ENCODE results near the gene MED23.

Gene MED23

GRCh38 chr6:131627724-131628682 is at the start of gene MED23:
Gene MED23, minus strand, starts transcription at chr6:131628242. Its CDS starts 193 bp downstream, at chr6:131628049.
- DNase-seq, result peak; percentile 98
- peak; percentile 94 for ATAC-seq

- DNase-seq (no peak), ATAC-seq (no peak)
Measured at GRCh38 chr6:131673184-131673583, 45.1 kb upstream of the MED23 start.

- ATAC-seq, result no peak
- no peak for DNase-seq
Measured at GRCh38 chr6:131669891-131670290, 41.8 kb upstream of the MED23 start.

GRCh38 chr6:131663578-131664165 is 35.6 kb upstream of the MED23 start:
- no peak for DNase-seq
- no peak for ATAC-seq

- no peak for DNase-seq
- ATAC-seq, result no peak
Measured at GRCh38 chr6:131660195-131660594, 32.2 kb upstream of the MED23 start.

- no peak for DNase-seq
- no peak for ATAC-seq
Measured at GRCh38 chr6:131658287-131658686, 30.2 kb upstream of the MED23 start.

GRCh38 chr6:131657630-131658111 is 29.6 kb upstream of the MED23 start:
- DNase-seq, result no peak

GRCh38 chr6:131657222-131657621 is 29.2 kb upstream of the MED23 start:
- ATAC-seq (no peak), DNase-seq (no peak)

More at GRCh38 chr6:131657630-131658111, 29.6 kb upstream of the MED23 start:
- ATAC-seq, result no peak

GRCh38 chr6:131656667-131657066 is 28.6 kb upstream of the MED23 start:
- ATAC-seq, result no peak

GRCh38 chr6:131655951-131656350 is 27.9 kb upstream of the MED23 start:
- no peak for DNase-seq
- ATAC-seq, result no peak

More at GRCh38 chr6:131656667-131657066, 28.6 kb upstream of the MED23 start:
- DNase-seq, result no peak

GRCh38 chr6:131655387-131655786 is 27.3 kb upstream of the MED23 start:
- no peak for DNase-seq
- no peak for ATAC-seq

- DNase-seq, result no peak
- ATAC-seq, result no peak
Measured at GRCh38 chr6:131654326-131654725, 26.3 kb upstream of the MED23 start.

GRCh38 chr6:131652472-131652871 is 24.4 kb upstream of the MED23 start:
- ATAC-seq, result no peak
- no peak for DNase-seq

- ATAC-seq, result no peak
Measured at GRCh38 chr6:131651782-131652181, 23.7 kb upstream of the MED23 start.

GRCh38 chr6:131646249-131646670 is 18.2 kb upstream of the MED23 start:
- ATAC-seq (no peak), DNase-seq (no peak)

More at GRCh38 chr6:131651782-131652181, 23.7 kb upstream of the MED23 start:
- DNase-seq, result no peak

GRCh38 chr6:131645846-131646245 is 17.8 kb upstream of the MED23 start:
- ATAC-seq, result no peak
- no peak for DNase-seq

GRCh38 chr6:131644921-131645320 is 16.9 kb upstream of the MED23 start:
- ATAC-seq (no peak), DNase-seq (no peak)

GRCh38 chr6:131643855-131644460 is 15.9 kb upstream of the MED23 start:
- no peak for ATAC-seq

GRCh38 chr6:131642987-131643611 is 15.1 kb upstream of the MED23 start:
- ATAC-seq, result no peak
- no peak for DNase-seq

More at GRCh38 chr6:131643855-131644460, 15.9 kb upstream of the MED23 start:
- DNase-seq, result no peak

GRCh38 chr6:131642565-131642964 is 14.5 kb upstream of the MED23 start:
- no peak for DNase-seq
- ATAC-seq, result no peak

- ATAC-seq, result no peak
- no peak for DNase-seq
Measured at GRCh38 chr6:131641554-131641953, 13.5 kb upstream of the MED23 start.

- DNase-seq (no peak), ATAC-seq (no peak)
Measured at GRCh38 chr6:131640576-131640975, 12.5 kb upstream of the MED23 start.

Data from stimulated activated naive CD8-positive, alpha-beta T cell treated with anti-CD3 and anti-CD28 coated beads, Interleukin-15, Interleukin-2, amounts not matched to agents 100 U/mL and 50 U/mL, for 24 hours (primary cell).